Suprapubic skin (tissue), 4 donors: ENCODE measurements around the gene SHISA4. TPM values are rescaled to one million over a fixed set of nuclear protein-coding genes. Genes with fewer than 3 reads are reported as not detected.
"Not testable (repeated sequence)": the region's sequence is repeated elsewhere in the genome, so short reads cannot be mapped to it uniquely, and the experiment has no call there.

Source experiments
- DNase-seq, 2 donors: peaks; one replicate each; pipeline ENCODE4 v3.0.0-alpha.2; 2019; ENCODE audit warnings: low spot score in 2 of 2
- H3K27ac ChIP-seq: fragments of 200-600 bp; sonication (generic); one replicate; pipeline ENCODE4 v1.5.1; 2019
- H3K27me3 ChIP-seq: fragments of 200-600 bp; sonication (generic); one replicate; pipeline ENCODE4 v1.5.1; 2019
- H3K36me3 ChIP-seq: fragments of 200-600 bp; sonication (generic); one replicate; pipeline ENCODE4 v1.5.1; 2019
- H3K4me1 ChIP-seq: fragments of 200-600 bp; sonication (generic); one replicate; pipeline ENCODE4 v1.5.1; 2019
- H3K4me3 ChIP-seq: fragments of 200-600 bp; sonication (generic); one replicate; pipeline ENCODE4 v1.5.1; 2019; ENCODE audit warnings: mild to moderate bottlenecking
- H3K9me3 ChIP-seq: fragments of 200-600 bp; sonication (generic); one replicate; pipeline ENCODE4 v1.5.1; 2019
- EP300 ChIP-seq: sonication (generic); formaldehyde crosslinking; IDR thresholded peaks from one replicate; pipeline ENCODE4 v1.6.1; 2017; ENCODE audit warnings: antibody characterized with exemption
- POLR2A ChIP-seq, 2 donors: fragments of 450-650 bp; IDR thresholded peaks; one replicate each; pipeline ENCODE4 v1.6.1; 2017; ENCODE audit warnings: antibody characterized with exemption in 2 of 2, mild to moderate bottlenecking in 2 of 2, moderate library complexity in 2 of 2
- POLR2AphosphoS5 ChIP-seq, 3 donors: sonication (generic); formaldehyde crosslinking; IDR thresholded peaks; one replicate each; pipeline ENCODE4 v1.6.1; 2017; ENCODE audit warnings: antibody characterized with exemption in 3 of 3
- WGBS: methylation state at CpG from one replicate; pipeline ENCODE4 v1.1.5; 2018; 5-methylcytosine and 5-hydroxymethylcytosine counted together
- total RNA-seq, 4 donors: library from RNA; depleted of rRNA; stranded (reverse); fragments of >200 nt; gene quantifications; one replicate each; pipeline ENCODE4 v1.1.0, GENCODE V29; 2016
- TF ChIP-seq, protein P1 (sequence below), 2 donors: fragments of 200-600 bp in 1 of 2; fragments of 450-650 bp in 1 of 2; sonication (generic) in 1 of 2; IDR thresholded peaks; one replicate each; pipeline ENCODE4 v1.5.1; 2016 to 2019; ENCODE audit warnings: antibody characterized with exemption in 2 of 2, mild to moderate bottlenecking in 1 of 2, moderate library complexity in 1 of 2

The SHISA4 gene
- total RNA-seq, 4 donors from 2014 or later: 5.3 to 19.4 (median 6.7) TPM

DNA sequence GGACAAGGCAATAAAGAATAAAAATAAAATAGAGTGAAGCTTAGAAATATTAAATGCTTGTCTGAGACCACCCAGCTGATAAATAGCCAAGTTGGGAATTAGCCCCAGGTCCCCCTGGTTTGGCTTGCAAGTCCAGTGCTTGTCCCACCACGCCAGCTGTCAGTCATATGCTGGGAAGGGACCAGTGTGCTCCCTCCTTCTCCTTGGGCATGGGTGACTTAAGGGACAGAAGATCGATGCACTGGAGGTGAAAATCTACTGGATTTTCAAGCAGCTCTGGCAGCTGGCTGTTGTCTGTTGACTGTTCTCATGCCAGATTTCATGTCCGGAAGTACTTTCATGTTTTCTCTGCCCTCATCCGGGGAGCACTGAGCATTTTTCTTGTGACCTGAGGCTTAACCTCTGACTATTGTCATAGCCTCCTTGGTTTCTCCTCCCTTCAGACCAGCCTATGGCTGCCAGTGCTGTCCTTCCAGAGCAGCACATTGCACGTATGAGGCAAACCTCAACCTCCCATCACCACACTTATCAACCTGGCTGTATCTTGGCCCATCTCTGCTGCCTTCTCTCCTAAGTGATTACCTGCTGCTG is 45.2 kb downstream of the SHISA4 start:
- no peaks in the 10 kb centered on the region for H3K36me3 ChIP-seq
- H3K4me1 ChIP-seq: no peaks in the 10 kb centered on the region
- TF ChIP-seq POLR2A (IDR thresholded peaks at IDR 0.05) (no peak), EP300 (no peak), POLR2AphosphoS5 (IDR thresholded peaks at IDR 0.05) (no peak)
- TF ChIP-seq, protein P1, sequence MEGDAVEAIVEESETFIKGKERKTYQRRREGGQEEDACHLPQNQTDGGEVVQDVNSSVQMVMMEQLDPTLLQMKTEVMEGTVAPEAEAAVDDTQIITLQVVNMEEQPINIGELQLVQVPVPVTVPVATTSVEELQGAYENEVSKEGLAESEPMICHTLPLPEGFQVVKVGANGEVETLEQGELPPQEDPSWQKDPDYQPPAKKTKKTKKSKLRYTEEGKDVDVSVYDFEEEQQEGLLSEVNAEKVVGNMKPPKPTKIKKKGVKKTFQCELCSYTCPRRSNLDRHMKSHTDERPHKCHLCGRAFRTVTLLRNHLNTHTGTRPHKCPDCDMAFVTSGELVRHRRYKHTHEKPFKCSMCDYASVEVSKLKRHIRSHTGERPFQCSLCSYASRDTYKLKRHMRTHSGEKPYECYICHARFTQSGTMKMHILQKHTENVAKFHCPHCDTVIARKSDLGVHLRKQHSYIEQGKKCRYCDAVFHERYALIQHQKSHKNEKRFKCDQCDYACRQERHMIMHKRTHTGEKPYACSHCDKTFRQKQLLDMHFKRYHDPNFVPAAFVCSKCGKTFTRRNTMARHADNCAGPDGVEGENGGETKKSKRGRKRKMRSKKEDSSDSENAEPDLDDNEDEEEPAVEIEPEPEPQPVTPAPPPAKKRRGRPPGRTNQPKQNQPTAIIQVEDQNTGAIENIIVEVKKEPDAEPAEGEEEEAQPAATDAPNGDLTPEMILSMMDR (IDR thresholded peaks at IDR 0.05): no peak
- no peak overlapping the region for H3K4me3 ChIP-seq
- H3K27me3 ChIP-seq: no peaks in the 10 kb centered on the region
- 50% methylated on average over 5 of the region's 5 CpGs for WGBS
- no peak overlapping the region for H3K27ac ChIP-seq
- DNase-seq: no peak
- H3K9me3 ChIP-seq: no peaks in the 10 kb centered on the region

DNA sequence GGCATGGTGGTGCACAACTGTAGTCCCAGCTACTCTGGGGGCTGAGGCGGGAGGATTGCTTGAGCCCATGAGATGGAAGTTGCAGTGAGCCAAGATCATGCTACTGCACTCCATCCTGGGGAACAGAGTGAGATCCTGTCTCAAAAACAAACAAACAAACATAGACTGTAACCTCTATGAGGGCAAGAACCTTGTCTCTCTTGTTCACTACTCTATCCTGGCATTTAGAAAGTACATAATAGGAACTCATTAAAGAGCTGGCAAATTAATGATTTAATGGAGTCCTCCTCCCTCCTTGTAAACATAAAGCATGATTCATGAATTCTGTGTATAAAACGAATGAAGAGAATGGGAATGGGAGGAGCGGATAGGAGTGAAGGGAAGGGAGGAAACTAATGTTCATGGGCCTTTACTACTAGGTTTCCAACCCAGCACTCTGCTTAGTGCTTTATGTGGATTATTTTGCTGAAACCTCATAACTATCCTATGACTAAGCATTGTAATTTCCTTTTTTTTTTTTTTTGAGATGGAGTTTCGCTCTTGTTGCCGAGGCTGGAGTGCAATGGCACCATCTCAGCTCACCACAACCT is 49.0 kb downstream of the SHISA4 start:
- Histone ChIP-seq H3K27me3 (no peaks in the 10 kb centered on the region), H3K36me3 (no peaks in the 10 kb centered on the region), H3K4me1 (no peaks in the 10 kb centered on the region), H3K4me3 (no peak overlapping the region), H3K27ac (no peak overlapping the region), H3K9me3 (no peaks in the 10 kb centered on the region)
- WGBS: 53% methylated on average over 5 of the region's 5 CpGs
- TF ChIP-seq, protein P1 (IDR thresholded peaks at IDR 0.05): no peak
- TF ChIP-seq POLR2AphosphoS5 (IDR thresholded peaks at IDR 0.05): no peak
- TF ChIP-seq EP300: no peak
- TF ChIP-seq POLR2A (IDR thresholded peaks at IDR 0.05): no peak
- no peak for DNase-seq

DNA sequence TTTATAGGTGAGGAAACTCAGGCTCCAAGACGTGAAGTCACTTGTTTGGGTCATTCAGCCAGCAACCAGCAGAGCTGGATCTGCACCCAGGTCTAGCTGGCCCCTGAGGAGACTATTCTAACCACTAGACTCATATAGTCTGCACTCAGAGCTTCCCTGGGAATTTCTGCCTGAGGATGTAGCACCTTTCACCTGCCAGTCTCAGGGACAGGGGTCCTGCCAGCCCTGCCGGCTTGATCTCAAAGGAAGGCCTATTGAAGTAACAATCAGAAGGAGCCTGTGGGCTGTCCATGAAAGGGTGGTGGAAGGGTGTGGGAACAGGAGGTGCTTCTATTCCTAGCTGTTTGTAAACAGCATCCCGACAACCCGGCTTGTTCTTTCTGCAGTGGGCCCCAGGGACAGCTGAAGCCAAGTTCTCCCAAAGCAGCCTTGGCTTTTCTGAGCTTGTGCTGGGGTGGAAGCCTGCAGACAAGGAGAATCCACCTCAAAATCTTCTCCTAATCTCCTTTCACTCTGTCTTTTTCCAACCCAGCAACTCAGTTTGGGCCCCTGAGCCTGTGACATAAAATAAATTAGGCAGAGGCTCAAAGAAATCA is 49.8 kb downstream of the SHISA4 start:
- 53% methylated on average over 4 of the region's 4 CpGs for WGBS
- H3K4me1 ChIP-seq: no peaks in the 10 kb centered on the region
- H3K27me3 ChIP-seq: no peaks in the 10 kb centered on the region
- H3K9me3 ChIP-seq: no peaks in the 10 kb centered on the region
- H3K27ac ChIP-seq: no peak overlapping the region
- TF ChIP-seq POLR2AphosphoS5 (IDR thresholded peaks at IDR 0.05): no peak
- TF ChIP-seq, protein P1 (IDR thresholded peaks at IDR 0.05): no peak
- TF ChIP-seq POLR2A (IDR thresholded peaks at IDR 0.05): no peak
- no peak for TF ChIP-seq EP300
- H3K36me3 ChIP-seq: no peaks in the 10 kb centered on the region
- H3K4me3 ChIP-seq: no peak overlapping the region
- no peak for DNase-seq

DNA sequence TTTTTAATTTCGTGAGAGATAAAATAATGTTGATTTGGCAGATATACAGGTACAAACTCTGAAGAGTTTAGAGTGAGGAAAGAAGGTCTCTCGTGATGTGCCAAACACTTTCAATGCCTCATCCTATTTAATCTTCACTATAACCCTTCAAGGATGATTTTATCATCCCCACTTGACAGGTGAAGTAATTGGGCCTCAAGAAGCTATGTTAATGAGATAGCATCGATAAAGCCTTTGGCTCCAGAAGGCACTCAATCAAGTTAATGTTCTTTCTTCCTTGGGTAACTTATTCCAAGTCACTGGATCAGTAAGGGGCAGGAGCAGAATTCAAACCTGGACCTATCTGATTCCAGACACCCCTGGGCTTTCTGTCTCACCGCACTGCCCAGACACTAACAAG is 50.5 kb downstream of the SHISA4 start:
- Histone ChIP-seq H3K27me3 (no peaks in the 10 kb centered on the region), H3K9me3 (no peaks in the 10 kb centered on the region), H3K27ac (no peak overlapping the region), H3K4me1 (no peaks in the 10 kb centered on the region), H3K4me3 (no peak overlapping the region), H3K36me3 (no peaks in the 10 kb centered on the region)
- no peak for DNase-seq
- 44% methylated on average over 4 of the region's 4 CpGs for WGBS
- TF ChIP-seq POLR2A (IDR thresholded peaks at IDR 0.05): no peak
- TF ChIP-seq, protein P1 (IDR thresholded peaks at IDR 0.05): no peak
- TF ChIP-seq POLR2AphosphoS5 (IDR thresholded peaks at IDR 0.05): no peak
- TF ChIP-seq EP300: no peak

DNA sequence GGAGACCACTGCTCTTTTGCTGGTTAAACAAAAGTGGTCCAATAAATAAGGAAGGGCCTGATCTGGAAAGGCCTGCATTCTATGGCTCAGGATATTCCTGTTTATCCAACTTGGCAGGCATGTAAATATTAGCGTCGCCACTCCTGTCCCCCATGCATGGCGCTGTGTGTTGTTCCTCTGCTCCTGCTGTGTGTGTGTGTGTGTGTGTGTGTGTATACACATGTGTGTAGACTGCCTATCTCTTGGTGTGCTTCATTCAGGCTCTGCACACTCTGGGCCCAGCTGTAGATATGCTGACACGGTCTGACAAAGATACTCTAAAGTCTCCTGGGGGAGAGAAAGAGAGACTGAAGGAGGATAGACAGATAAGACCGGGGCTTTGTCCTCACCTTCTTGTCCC is 50.9 kb downstream of the SHISA4 start:
- H3K27ac ChIP-seq: no peak overlapping the region
- no peak for TF ChIP-seq POLR2A (IDR thresholded peaks at IDR 0.05)
- no peak for TF ChIP-seq POLR2AphosphoS5 (IDR thresholded peaks at IDR 0.05)
- TF ChIP-seq, protein P1 (IDR thresholded peaks at IDR 0.05): no peak
- no peak for TF ChIP-seq EP300
- 63% methylated on average over 5 of the region's 5 CpGs for WGBS
- H3K27me3 ChIP-seq: peaks cover under 1% of the 10 kb centered on the region
- H3K4me3 ChIP-seq: no peak overlapping the region
- H3K9me3 ChIP-seq: no peaks in the 10 kb centered on the region
- H3K36me3 ChIP-seq: no peaks in the 10 kb centered on the region
- DNase-seq: no peak
- no peaks in the 10 kb centered on the region for H3K4me1 ChIP-seq

DNA sequence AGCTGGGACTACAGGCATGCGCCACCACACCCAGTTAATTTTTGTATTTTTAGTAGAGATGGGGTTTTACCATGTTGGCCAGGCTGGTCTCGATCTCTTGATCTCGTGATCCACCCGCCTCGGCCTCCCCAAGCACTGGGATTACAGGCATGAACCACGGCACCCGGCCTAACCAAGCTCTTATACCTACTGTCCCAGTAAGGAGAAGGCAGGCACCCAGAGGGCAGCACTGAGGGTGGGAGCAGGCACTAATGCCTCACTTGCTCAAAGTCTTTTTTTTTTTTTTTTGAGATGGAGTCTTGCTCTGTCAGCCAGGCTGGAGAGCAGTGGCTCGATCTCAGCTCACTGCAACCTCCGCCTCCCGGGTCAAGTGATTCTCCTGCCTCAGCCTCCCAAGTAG is 51.6 kb downstream of the SHISA4 start:
- 91% methylated on average over 10 of the region's 10 CpGs for WGBS
- DNase-seq, H3K36me3 ChIP-seq, H3K4me1 ChIP-seq, H3K9me3 ChIP-seq, H3K27ac ChIP-seq, H3K4me3 ChIP-seq, H3K27me3 ChIP-seq: not testable (repeated sequence)
